Liver (tissue), 9 donors: Measurements from ENCODE around the gene WDR45B. TPM values are rescaled to one million over a fixed set of nuclear protein-coding genes. Genes with fewer than 3 reads are reported as not detected.

ENCODE experiments used
- DNase-seq: peaks from one replicate; pipeline ENCODE4 v3.0.0-alpha.2; 2017; ENCODE audit warnings: low spot score
- H3K27ac ChIP-seq, 2 donors: one replicate each; pipeline ENCODE4 v1.7.0; 2013; ENCODE audit warnings: inconsistent platforms in 2 of 2, low read length in 2 of 2, control low read depth in 1 of 2, low read depth in 1 of 2, mild to moderate bottlenecking in 1 of 2
- H3K27me3 ChIP-seq, 4 donors: one replicate each; pipeline versions ENCODE4 v1.6.1 to v1.7.0; 2013; ENCODE audit warnings: low read length in 3 of 4, inconsistent platforms in 1 of 4, mild to moderate bottlenecking in 1 of 4, moderate library complexity in 1 of 4; ENCODE audit not compliant: control insufficient read depth in 4 of 4, insufficient read depth in 4 of 4
- H3K36me3 ChIP-seq, 4 donors: one replicate each; pipeline versions ENCODE4 v1.6.1 to v1.7.0; 2013; ENCODE audit warnings: low read length in 3 of 4, mild to moderate bottlenecking in 3 of 4, low read depth in 1 of 4, moderate library complexity in 1 of 4; ENCODE audit not compliant: control insufficient read depth in 4 of 4, insufficient read depth in 3 of 4
- H3K4me1 ChIP-seq, 4 donors: one replicate each; pipeline versions ENCODE4 v1.6.1 to v1.7.0; 2013; ENCODE audit warnings: low read length in 3 of 4, mild to moderate bottlenecking in 3 of 4, moderate library complexity in 1 of 4; ENCODE audit not compliant: control insufficient read depth in 4 of 4, insufficient read depth in 4 of 4
- H3K4me3 ChIP-seq, 3 donors: one replicate each; pipeline versions ENCODE4 v1.6.1 to v1.7.0; 2013; ENCODE audit warnings: low read length in 3 of 3, control low read depth in 1 of 3, low read depth in 1 of 3, mild to moderate bottlenecking in 1 of 3
- H3K9ac ChIP-seq, 2 donors: one replicate each; pipeline ENCODE4 v1.7.0; 2013; ENCODE audit warnings: low read length in 2 of 2, mild to moderate bottlenecking in 2 of 2, moderate library complexity in 2 of 2, control low read depth in 1 of 2, low read depth in 1 of 2
- H3K9me3 ChIP-seq, 4 donors: one replicate each; pipeline versions ENCODE4 v1.6.1 to v1.7.0; 2013; ENCODE audit warnings: low read length in 3 of 4; ENCODE audit not compliant: control insufficient read depth in 4 of 4
- ATF3 ChIP-seq: IDR thresholded peaks from 2 replicates; pipeline ENCODE4 v1.6.1; 2016; ENCODE audit warnings: antibody characterized with exemption
- EGR1 ChIP-seq, 2 donors: IDR thresholded peaks; 2 replicates each; pipeline ENCODE4 v1.6.1; 2016 to 2018; ENCODE audit warnings: antibody characterized with exemption in 2 of 2, low read depth in 2 of 2
- FOXA1 ChIP-seq: IDR thresholded peaks from 2 replicates; pipeline ENCODE4 v1.6.1; 2016; ENCODE audit warnings: antibody characterized with exemption
- FOXA2 ChIP-seq: IDR thresholded peaks from 2 replicates; pipeline ENCODE4 v1.6.1; 2016; ENCODE audit warnings: antibody characterized with exemption
- GABPA ChIP-seq, 2 donors: IDR thresholded peaks in 1 of 2; conservative IDR thresholded peaks in 1 of 2; 2 replicates each; pipeline ENCODE4 v1.6.1; 2016; ENCODE audit warnings: antibody characterized with exemption in 2 of 2, mild to moderate bottlenecking in 1 of 2, moderate library complexity in 1 of 2
- HNF4A ChIP-seq, 2 donors: conservative IDR thresholded peaks; 2 replicates each; pipeline ENCODE4 v1.6.1; 2016; ENCODE audit warnings: antibody characterized with exemption in 2 of 2, mild to moderate bottlenecking in 2 of 2
- HNF4G ChIP-seq: IDR thresholded peaks from 2 replicates; pipeline ENCODE4 v1.6.1; 2016; ENCODE audit warnings: antibody characterized with exemption
- REST ChIP-seq: IDR thresholded peaks from 2 replicates; pipeline ENCODE4 v1.6.1; 2016; ENCODE audit warnings: antibody characterized with exemption, mild to moderate bottlenecking
- RXRA ChIP-seq, 2 donors: IDR thresholded peaks; 2 replicates each; pipeline ENCODE4 v1.6.1; 2017 to 2018; ENCODE audit warnings: antibody characterized with exemption in 2 of 2, mild to moderate bottlenecking in 1 of 2
- SP1 ChIP-seq: IDR thresholded peaks from 2 replicates; pipeline ENCODE4 v1.6.1; 2018; ENCODE audit warnings: antibody characterized with exemption, mild to moderate bottlenecking
- TAF1 ChIP-seq: conservative IDR thresholded peaks from 2 replicates; pipeline ENCODE4 v1.6.1; 2016; ENCODE audit warnings: antibody characterized with exemption, mild to moderate bottlenecking
- YY1 ChIP-seq: IDR thresholded peaks from 2 replicates; pipeline ENCODE4 v1.6.1; 2016; ENCODE audit warnings: antibody characterized with exemption, mild to moderate bottlenecking
- ZBTB33 ChIP-seq: IDR thresholded peaks from 2 replicates; pipeline ENCODE4 v1.6.1; 2016; ENCODE audit warnings: antibody characterized with exemption
- whole genome bisulfite sequencing: extraction: QIAGEN DNeasy Blood & Tissue Kit; methylation state at CpG from one replicate; pipeline ENCODE4 v1.1.7; 2013; 5-methylcytosine and 5-hydroxymethylcytosine counted together
- polyA plus RNA-seq, 2 donors: library from polyadenylated mRNA; stranded (reverse) in 1 of 2; unstranded in 1 of 2; fragments of 200-250 nt in 1 of 2; fragments of >200 nt in 1 of 2; fragmentation: Nextera tagmentation in 1 of 2; extraction: Ambion mirVana in 1 of 2; gene quantifications; one replicate each; pipeline versions ENCODE4 v1.2.1 to v1.2.3, GENCODE V29; 2013 to 2015
- total RNA-seq, 2 donors: library from RNA; depleted of rRNA; stranded (reverse); fragments of >200 nt; gene quantifications; one replicate each; pipeline ENCODE4 v1.2.3, GENCODE V29; 2014
- donor health status: healthy.
- donor health status: healthy.
- donor health status: healthy.
- donor health status: healthy.
- donor health status: healthy.

The WDR45B gene
- total and polyA plus RNA-seq, 4 donors = 25.4 to 40.9 (median 29.2) TPM

GRCh38 chr17:82596837-82597672 lies 51.2 kb downstream of the WDR45B start:
- WGBS = 95% methylated on average over 33 of the region's 33 CpGs
- TF ChIP-seq ZBTB33 (no peak), REST (no peak), HNF4A (conservative IDR thresholded peaks at IDR 0.05) (no peak), SP1 (no peak), FOXA2 (no peak), RXRA (IDR thresholded peaks at IDR 0.05) (no peak), GABPA (IDR thresholded peaks at IDR 0.05 in 1 of 2, conservative IDR thresholded peaks at IDR 0.05 in 1 of 2) (no peak), TAF1 (no peak), HNF4G (no peak), EGR1 (IDR thresholded peaks at IDR 0.05; ENCODE audit: low read depth in 2 of 2) (no peak), YY1 (no peak), ATF3 (no peak)
- no peaks in the 10 kb centered on the region for H3K27me3 ChIP-seq
- H3K4me1 ChIP-seq = peaks cover 7 to 13% (median 7%) of the 10 kb centered on the region in 4 donors
- no peaks in the 10 kb centered on the region for H3K9me3 ChIP-seq
- no peak overlapping the region for H3K4me3 ChIP-seq
- H3K9ac ChIP-seq = no peak overlapping the region
- no peak overlapping the region for H3K27ac ChIP-seq
- H3K36me3 ChIP-seq = peaks cover 11 to 32% (median 17%) of the 10 kb centered on the region in 4 donors
- DNase-seq = no peak

- Histone ChIP-seq H3K27me3 (no peaks in the 10 kb centered on the region), H3K36me3 (peaks cover 5 to 28% (median 12%) of the 10 kb centered on the region in 4 donors), H3K4me3 (no peak overlapping the region), H3K9ac (no peak overlapping the region), H3K4me1 (peaks cover 7 to 17% (median 7%) of the 10 kb centered on the region in 4 donors), H3K9me3 (no peaks in the 10 kb centered on the region), H3K27ac (no peak overlapping the region)
- 92% methylated on average over 16 of the region's 16 CpGs for WGBS
- no peak for TF ChIP-seq FOXA1
- DNase-seq = no peak
These were observed 51.9 kb downstream of the WDR45B start for GRCh38 chr17:82596296-82596695.
